ENCODE results near the gene CCL22.
"Not testable (repeated sequence)": the region's sequence is repeated elsewhere in the genome, so short reads cannot be mapped to it uniquely, and the experiment has no call there.

Gene CCL22

DNA sequence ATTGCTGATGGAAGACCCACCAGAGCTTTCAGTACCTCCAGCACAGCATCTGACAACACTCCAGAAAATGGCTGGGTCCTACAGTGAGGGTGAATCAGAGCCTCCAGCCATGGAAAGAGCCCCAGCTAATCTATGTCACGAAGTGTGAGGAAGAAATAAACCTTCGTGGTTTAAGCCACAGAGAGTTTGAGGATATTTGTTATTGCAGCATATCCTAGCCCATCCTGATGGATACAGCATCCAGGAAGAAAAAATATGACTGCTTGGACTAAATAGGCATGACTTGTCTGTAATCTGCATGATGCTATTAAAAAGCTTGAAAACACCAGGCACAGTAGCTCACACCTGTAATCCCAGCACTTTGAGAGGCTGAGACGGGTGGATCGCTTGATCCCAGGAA, 32.7 kb downstream of the CCL22 start:
- in situ Hi-C loops (cut with MboI; ENCODE audit: low sequenced_read_pairs): no loop called here

DNA sequence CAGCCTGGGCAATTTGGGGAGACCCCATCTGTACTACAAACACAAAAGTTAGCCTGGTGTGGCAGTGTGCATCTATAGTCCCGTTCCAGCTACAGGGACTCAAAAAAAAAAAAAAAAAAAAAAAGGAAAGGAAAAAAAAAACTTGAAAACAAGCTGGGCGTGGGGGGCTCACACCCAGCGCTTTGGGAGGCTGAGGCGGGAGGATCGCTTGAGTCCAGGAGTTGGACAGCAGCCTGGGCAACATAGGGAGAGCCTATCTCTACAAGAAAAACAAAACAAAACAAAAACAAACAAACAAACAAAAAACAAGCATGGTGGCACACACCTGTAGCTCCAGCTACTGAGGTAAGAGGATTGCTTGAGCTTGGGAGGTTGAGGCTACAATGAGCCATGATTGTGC, 33.1 kb downstream of the CCL22 start:
- in situ Hi-C loops (cut with MboI; ENCODE audit: low sequenced_read_pairs): no loop called here

DNA sequence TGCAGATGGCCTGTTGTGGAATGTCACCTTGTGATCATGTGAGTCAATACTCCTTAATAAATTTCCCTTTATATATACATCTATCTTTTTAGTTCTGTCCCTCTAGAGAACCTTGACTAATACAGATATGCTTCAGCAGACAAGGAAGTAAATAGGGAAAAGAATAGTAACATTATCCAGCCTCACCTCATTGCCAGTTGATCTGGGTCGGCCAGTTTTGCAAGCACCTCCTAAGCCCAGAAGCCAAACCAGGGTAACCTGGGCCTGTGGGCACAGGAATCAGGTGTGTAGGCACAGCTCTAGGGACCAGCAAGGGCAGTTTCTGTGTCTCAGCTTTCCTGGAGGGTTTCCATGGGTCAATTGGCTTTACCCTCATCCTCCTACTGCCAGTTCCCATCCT, 34.1 kb downstream of the CCL22 start:
- in situ Hi-C loops (cut with MboI; ENCODE audit: low sequenced_read_pairs): no loop called here

DNA sequence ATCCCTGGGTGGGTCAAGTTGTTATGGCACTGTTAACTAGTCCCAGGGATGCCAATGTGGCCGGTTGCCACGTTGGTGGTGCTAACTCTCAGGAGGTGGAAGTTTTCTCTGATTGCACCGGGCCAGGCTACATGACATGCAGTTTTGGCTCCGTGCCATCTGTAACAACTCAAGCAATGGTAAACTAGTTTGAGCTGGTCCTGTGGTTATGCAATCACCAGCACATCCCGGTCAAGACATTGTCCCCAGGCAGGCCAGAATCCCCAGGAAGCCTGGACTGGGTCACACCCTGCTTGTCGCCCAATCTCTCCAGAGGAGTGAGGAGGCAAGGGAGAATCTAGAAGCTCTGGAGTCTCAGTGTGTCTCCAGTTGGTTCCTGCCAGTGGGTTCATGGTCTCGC, 35.9 kb downstream of the CCL22 start:
- in situ Hi-C loops (cut with MboI; ENCODE audit: low sequenced_read_pairs): no loop called here

DNA sequence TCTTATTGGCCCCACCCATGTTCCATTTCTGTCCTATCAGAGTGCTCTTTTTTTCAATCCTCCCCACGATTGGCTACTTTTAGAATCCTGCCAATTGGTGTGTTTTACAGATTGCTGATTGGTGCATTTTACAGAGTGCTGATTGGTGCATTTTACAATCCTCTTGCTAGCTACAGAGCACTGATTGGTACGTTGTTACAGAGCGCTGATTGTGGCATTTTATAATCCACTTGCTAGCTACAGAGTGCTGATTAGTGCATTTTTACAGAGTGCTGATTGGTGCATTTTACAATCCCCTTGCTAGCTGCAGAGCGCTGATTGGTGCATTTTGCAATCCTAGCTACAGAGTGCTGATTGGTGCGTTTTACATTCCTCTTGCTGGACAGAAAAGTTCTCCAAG, 36.4 kb downstream of the CCL22 start:
- in situ Hi-C loops (cut with MboI; ENCODE audit: low sequenced_read_pairs): no loop called here

DNA sequence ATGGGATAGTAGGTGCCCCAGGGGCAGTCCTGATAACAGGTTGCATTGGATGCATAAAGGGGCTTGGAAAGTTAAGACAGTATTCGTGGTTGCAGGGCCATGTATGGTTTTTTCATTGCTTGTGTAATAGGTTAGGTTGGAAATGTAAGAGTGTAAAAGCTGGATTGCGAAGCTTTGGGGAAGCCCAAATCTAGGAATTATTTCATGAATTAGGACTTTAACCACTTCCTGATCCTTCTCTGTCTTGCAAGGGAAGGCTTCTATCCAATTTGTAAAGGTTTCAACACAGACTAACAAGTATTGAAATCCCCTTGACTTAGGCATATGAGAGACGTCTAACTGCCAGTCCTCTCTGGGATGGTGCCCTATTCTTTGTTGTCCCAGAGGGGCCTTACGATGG, 38.2 kb downstream of the CCL22 start:
- in situ Hi-C loops (cut with MboI; ENCODE audit: low sequenced_read_pairs): no loop called here

DNA sequence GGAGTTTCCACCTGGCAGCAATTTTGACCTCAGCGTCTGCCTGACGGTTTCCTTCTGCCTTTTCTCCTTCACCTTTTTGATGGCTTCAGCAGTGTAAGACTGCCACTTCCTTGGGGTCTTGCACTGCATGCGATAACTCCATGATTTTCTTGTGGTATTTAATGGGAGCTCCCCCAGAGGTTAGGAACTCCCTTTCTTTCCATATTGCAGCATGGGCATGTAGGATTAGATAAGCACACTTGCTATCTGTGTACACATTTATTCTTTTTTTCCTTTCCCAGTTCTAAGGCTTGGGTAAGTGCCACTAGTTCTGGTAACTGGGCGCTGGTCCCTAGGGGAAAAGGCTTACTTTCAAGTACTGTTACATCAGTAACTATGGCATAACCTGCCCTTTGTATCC, 38.9 kb downstream of the CCL22 start:
- in situ Hi-C loops (cut with MboI; ENCODE audit: low sequenced_read_pairs): not testable (repeated sequence)

DNA sequence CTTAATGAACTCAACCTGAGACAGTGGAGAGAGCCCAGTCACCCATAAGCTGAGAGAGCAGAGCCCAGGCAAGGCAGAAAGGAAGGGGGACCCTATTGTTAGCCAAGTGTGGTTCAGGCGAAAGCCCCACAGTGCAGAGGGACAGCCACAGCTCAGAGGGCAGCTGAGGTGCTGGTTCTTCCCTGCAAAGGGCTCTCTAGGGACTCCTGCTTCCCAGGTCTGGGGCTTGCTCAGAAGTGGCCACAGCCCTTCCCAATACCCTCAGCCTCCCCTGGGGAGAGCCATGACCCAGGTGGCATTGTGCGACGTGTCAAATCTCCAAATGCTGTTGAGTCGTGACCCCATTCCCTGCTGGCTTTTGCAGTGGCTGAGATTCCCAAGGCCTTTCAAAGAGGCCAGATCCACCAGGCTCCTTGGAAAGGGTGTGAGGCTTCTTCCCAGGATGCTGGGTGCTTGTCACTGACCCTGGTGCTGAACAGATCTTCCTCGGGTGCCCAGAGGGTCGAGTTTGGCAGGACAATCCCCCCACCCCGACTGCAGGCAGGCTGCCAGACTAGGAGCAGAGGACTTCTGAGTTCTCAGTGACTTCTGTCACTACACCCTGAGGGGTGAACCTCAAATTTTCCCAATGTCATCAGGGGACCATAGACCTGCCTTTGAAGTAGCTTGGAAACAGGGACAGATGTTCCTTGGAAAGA, 43.5 kb downstream of the CCL22 start:
- in situ Hi-C loops (cut with MboI; ENCODE audit: low sequenced_read_pairs): no loop called here

DNA sequence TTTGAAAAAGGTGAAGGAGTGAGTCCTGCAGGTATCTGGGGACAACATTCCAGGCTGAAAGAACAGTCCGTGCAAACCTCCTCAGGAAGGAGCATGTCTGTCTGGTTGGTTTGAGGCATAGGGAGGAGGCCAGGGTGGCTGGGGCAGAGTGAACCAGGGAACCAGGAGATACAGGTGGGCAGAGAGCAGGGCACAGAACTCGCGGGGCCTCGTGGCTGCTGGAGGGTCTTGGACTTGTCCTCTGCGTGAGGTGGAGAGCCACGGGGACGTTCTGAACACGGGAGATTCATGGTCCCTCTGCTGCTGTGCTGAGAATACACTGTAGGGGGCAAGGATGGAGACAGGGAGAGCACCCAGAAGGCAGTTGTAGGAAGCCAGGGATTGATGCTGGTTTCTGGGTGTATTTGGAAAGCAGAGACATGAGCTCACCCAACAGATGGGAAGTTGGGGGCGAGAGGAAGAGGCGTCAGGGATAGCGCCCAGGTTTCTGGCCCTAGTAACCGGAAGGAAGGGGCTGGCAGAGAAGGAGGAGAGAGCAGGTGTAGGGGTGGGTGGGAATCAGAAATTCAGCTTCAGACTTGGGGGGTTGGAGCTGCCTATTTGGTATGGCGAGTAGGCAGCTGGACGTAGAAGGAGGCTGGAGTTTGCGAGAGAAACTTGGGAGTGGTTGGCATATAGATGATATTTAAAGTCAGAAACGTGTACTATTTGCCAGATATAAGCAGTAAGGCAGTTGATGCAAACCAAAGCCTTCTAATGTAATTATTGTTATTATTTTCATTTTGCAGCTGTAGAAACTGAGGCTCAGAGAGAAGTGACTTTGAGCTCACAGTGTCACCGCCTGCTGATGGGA, 45.6 kb downstream of the CCL22 start, which contains the start of gene CCL17:
CCL17 (plus strand) TSS at position 803 of the 853 bp plus-strand sequence. CDS start 9,166 bp downstream, outside the sequence.
- in situ Hi-C loops (cut with MboI; ENCODE audit: low sequenced_read_pairs): no loop called here

DNA sequence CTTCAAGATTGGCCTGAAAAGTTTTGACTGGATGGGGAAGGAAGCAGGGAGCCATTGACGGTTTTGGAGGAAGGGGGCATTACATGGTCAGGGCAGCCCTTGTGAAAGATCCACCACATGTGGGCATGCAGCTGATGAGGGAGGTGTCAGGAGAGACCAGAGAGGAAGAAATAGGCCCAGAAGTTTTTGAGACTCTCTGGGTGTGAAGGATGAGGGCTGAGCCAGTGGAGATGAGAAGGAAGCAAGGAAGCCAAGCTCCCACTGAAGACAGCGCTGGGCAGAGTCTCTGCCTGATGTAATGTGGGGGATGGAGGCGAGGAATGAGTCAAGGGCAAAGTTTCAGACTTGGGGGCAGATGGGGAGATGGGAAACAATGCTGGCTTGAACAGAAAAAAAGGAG, 46.5 kb downstream of the CCL22 start:
- in situ Hi-C loops (cut with MboI; ENCODE audit: low sequenced_read_pairs): no loop called here

DNA sequence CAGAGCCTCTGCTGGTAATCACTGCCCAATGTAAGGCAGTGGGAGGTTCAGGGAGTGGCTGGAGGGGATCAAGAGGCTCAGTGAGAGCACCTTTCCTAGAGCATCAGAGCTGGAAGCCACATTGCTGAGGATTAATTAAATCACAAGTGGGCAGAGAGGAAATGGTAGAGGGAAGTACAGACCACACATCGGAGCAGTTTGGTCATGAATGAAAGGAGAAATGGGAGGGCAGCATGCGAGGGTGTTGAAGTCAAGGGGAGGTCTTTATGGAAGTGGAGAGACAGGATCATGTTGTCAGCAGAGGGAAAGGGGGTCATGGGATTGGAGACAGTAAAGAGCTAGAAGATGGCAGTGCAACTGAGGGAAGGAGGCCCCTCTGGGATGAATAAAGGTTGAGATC, 48.3 kb downstream of the CCL22 start:
- in situ Hi-C loops (cut with MboI; ENCODE audit: low sequenced_read_pairs): no loop called here

DNA sequence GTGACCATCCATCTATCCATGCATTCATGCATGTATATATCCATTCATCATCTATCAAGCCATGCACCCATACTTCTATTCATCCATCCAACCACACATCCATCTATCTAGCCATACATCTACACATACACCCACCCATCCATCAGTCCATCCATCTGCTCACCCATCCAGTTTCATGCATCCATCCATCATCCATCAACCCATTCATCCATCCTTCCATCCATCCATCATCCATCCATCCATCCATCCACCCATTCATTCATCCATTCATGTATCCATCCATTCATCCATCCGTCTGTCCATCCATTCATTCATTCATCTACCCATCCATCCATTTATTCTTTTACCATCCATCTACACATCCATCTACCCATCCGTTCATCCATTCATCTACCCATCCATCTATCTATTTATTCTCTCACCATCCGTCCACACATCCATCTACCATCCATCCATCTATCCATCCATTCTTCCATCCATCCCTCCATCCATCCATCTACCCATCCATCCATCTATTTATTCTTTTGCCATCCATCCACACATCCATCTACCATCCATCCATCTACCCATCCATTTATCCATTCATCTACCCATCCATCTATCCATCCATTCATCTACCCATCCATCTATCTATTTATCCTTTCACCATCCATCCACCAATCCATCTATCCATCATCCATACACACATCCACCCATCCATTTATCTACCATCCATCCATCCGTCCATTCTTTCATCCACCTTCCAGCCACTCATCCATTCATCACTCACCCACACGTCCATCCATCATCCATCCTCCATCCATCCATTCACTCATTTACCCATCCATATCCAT, 49.2 kb downstream of the CCL22 start:
- in situ Hi-C loops (cut with MboI; ENCODE audit: low sequenced_read_pairs): no loop called here

DNA sequence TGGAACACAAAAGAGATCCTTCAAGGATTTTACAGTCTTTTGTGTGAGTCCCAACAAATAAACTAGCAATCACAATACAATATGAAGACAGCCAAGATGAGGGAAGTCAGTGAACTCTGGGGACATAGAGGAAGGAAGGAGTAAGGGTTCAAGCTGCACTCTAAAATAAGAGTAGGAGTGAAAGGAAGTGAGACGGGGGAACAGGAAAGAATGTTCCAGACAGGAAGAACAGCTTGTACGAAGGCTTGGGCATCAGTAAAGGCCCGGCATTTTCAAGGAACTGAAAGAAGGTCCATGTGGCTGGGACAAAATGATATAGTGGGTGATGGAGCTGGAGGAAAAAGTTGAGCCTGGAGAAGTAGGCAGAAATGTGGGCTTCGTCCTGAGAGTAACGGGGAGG, 50.5 kb downstream of the CCL22 start:
- in situ Hi-C loops (cut with MboI; ENCODE audit: low sequenced_read_pairs): no loop called here

DNA sequence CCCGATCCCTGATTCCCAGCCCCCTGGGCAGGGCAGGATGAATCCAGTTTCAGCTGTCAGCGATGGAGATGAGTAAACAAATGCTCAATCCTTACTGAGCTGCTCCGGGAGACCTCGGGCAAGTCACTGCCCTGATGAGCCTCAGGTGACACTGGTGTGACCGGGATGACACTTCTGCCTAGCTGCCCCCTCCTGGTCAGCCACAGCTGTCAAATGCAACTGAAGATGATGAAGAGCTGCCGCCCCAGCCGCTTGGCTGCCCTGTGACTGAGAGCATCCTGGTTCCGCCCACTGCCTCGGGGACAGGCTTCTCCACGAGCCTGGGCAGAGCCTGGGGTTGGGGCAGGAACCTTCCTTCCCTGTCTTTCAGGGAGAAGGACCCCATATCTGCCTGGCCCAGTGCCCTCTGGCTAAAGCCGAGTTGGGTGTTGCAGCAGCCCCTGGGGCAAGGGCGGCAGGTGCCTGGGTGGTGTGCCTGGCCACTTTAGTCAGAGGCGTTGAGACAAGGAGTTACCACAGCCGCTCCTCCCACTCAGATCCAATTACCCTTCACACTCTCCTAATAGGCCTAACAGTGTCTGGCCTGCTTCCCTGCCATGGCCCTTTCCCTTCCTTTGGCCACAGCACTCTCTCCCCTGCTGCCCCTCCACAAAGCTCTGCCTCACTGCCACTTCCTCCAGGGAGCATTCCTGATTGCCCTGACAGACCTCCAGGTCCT, 51.4 kb downstream of the CCL22 start:
- in situ Hi-C loops (cut with MboI; ENCODE audit: low sequenced_read_pairs): no loop called here

DNA sequence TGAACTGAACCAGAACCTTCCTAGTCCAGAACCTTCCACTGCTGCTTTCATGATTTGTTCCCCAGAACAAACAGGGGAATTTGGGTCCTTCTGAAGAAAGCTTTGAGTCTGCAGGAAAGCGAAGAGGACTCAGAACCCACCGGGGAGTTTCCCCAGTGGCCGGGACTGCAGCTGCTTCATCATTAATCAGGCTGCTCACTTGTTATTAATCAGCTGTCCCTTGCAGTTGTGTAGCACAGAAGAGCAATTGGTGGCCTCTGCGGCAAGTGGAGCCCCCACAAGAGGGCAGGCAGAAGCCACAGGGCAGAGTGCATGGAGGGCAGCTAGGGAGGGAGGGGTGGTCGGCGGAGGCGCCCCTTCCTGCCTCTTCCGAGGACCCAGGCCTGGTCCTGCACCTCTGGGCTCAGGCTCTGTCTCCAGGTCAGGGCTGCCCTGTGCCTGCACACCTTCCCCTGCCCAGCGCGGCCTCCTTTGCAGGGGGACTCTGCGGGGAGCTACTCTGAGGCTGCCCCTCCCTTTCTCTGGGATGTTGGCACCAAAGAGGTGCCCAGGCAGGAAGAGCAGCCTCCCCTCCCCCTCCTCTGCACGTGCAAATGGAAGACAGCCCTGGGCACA, 52.9 kb downstream of the CCL22 start:
- in situ Hi-C loops (cut with MboI; ENCODE audit: low sequenced_read_pairs): no loop called here

DNA sequence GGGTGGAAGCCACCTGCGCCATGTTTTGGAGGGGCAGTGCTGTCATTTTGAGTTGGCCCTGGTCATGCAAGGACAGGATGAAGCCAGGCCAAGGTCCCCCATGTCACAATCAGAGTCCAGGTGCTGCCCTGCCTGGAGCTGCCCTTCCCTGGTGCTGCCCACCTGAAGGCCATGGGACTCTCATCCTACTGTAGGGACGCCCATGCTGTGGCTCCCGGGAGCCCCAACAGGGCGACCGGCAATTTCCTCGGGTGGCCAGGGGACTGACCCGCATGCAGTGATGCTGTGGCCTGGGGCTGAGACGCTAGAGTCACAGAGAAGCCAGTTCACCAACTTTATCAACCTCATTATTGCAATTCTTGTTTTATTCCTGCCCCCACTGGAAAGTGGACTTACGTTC, 54.0 kb downstream of the CCL22 start:
- in situ Hi-C loops (cut with MboI; ENCODE audit: low sequenced_read_pairs): no loop called here

DNA sequence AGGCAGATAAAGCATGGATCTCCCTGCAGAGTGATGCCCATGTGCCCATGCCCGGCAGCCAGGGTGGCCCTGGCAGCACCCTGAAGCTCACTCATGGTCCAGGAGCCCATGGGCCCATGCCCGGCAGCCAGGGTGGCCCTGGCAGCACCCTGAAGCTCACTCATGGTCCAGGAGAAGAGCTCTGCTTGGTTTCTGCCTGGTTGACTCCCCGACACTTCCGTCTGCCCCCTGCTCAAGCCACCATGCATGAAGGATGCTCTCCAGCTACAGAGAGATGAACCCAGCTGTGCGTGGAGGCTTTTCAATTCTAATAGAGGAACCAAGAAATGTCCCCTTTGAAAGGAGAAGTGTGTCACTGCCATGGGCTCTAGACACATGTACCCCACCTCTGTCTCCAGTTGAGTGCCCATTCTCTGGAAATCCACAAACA, 54.7 kb downstream of the CCL22 start:
- in situ Hi-C loops (cut with MboI; ENCODE audit: low sequenced_read_pairs): no loop called here

DNA sequence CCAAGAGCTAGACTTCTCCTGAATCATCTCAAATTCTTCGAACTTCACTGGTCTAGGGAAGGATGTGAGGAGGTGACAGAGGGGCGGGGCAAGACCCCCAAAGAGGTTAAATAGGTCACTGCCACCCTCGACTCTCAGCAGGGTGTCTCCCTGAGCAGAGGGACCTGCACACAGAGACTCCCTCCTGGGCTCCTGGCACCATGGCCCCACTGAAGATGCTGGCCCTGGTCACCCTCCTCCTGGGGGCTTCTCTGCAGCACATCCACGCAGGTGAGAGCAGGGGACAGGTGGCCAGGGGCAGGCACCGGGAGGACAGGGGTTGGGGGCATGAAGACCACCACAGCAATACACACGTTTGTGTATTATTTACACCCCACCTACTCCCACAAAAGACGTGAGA, 55.1 kb downstream of the CCL22 start:
- in situ Hi-C loops (cut with MboI; ENCODE audit: low sequenced_read_pairs): no loop called here
